CD4-positive, alpha-beta T cell treated with Interleukin-6 at 100 ng/mL for 8 hours (primary cell): Measurements from ENCODE around the gene RABGAP1L.
"Not testable (repeated sequence)": the region's sequence is repeated elsewhere in the genome, so short reads cannot be mapped to it uniquely, and the experiment has no call there.

ENCODE experiments used
- DNase-seq: peaks from one replicate; pipeline ENCODE4 v3.0.0-alpha.2; 2020; ENCODE audit warnings: mixed read lengths, low spot score

RABGAP1L gene

DNA sequence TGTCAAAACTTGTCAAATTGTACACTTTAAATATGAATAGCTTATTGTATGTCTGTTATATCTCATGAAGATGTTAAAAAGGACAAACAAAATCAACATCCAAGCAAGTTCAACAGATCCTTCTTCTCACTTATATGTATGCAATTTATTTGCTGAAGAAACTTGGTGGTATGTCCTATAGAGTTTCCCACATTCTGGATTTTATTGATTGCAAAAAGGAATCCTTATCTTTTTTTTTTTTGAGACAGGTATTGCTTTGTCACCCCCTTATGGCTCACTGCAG, 5.6 kb upstream of the RABGAP1L start:
- DNase-seq, result no peak

DNA sequence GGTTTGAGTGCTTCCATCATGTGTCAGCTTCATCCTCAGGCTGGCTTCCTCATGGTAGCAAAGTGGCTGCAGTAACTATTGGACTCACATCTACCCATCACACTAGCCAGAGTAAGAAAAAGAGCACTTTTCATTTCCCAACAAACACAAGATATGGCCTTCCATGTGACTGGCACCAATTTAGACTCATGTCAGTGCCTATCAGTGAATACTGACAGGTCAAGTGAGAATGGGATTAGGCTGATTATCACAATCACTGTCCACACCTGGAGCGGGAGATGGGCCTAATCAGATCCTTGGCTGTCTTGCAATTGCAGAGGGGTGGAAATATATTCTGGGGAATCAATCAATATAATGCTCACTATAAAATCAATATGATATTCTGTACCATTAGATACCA, 2.9 kb upstream of the RABGAP1L start:
- no peak for DNase-seq

DNA sequence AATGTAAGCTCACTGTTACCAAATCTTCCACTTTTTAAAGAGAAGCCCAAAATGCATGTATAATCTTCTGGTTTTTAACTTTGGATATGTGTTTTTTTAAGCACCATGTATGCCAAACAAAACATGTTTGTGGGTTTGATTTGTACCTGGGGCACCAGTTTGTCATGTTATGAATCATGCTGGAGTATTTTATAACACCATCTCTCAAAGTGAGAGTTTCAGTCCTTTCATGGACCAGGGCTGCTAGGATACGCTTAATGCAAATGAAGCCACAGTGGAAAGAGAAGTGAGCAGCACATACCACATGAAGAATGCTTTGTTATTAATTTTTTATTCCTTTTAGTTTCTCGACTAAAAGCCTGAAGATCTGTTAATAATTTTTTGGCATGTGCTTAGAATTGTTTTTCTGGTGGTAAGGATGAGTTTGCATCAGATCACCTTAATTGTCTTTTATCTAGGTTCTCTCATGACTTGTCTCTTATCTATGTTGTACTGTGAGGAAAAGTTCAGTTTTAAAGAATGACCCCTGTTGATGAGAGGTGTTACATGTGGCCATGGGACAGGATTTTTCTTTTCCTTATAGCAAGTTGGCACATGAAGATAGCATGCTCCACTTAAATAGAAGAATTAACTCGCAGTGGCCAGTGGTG, 2.0 kb upstream of the RABGAP1L start:
- peak; percentile 9 for DNase-seq

DNA sequence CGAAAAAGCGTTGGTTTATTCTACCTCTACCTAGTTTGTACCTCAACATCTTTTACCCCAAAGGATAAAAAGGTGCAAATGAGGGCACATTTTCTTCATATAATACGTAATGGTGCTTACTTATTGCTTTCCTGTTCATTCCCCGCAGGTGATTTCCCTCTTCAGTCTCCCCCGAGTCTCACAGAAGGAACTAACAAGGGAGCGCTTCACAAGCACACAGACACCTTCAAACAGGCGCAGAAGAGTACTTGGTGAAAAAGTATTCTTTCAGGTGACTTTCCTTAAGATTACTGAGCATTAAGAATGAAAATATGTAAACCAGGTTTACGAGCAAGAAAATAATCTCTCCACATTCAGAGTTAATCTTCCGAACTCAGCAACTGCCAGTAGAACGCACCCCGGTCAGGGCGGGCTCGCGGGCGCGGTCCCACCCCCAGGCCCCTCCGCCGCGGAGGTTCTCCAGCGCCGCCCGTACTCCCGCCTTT, 511 bp upstream of the RABGAP1L start:
- peak; percentile 46 for DNase-seq

DNA sequence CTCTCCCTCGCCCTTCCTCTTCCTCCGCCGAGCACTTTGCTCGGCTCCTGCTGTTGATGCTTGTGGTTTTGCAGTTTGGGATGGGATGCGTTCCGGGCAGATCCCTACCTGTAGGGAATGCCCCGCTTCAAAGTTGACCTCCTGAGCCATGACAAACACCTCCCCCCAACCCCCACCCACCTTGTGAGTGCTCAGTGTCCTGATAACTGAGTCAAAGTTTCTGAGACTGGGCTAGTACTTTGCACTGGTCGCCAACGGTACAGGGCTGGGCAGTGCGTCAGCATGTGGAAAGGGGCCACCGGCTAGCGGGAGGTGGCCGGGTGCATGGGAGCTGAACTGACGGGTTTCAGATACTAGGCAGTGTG, 771 bp downstream of the RABGAP1L start:
- DNase-seq, result no peak

DNA sequence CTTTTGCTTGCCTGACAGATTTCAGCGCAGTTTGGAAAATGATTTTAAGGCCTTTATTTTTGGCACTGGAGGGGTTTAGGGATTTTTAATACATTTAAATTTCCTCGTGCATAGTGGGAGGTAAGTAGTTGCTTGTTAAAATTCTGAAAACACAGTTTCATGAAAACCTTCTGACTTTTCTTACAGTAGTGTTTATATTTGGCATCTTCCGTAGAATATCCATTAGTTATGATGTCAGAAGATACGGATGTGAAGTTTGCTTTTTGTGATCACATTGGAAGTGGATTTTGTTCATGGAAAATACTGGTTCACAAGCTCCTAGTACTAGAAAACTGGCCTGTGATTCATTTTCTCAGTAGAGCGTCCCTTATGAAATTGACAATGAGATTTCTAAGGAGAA, 1.3 kb downstream of the RABGAP1L start:
- no peak for DNase-seq

DNA sequence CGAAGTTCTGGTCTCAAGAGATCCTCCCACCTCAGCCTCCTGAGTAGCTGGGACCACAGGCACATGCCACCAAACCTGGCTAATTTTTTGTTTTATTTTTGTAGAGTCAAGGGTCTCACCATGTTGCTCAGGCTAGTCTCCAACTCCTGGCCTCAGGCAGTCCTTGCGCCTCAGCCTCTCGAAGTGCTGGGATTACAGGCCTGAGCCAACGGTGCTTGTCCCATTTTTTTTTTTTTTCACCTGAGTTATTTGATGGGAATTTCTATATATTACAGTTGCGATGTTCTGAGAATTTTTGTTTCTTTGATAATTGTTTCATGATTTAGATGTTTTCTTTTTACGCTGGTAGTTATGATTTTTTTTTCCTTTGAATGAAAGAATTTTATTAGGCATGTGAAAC, 2.5 kb downstream of the RABGAP1L start:
- DNase-seq, result no peak

DNA sequence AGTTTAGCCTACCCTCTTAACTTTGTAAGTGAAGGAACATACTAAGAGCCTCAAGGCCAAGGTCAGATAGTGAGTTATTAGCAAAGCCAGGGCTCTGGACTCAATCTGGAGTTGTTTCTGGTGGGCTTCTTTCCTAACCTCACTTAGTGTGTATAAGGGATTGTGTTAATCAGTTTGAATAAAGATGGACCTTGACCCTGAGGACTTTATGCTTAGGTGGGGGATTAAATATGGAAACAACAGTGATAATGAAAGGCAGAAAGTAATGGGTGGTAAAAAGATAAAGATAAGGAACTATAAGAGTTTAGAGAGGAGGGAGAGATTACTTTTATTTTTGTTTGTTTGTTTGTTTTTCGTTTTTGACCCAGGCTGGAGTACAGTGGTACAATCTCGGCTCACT, 5.5 kb downstream of the RABGAP1L start:
- DNase-seq, result no peak

DNA sequence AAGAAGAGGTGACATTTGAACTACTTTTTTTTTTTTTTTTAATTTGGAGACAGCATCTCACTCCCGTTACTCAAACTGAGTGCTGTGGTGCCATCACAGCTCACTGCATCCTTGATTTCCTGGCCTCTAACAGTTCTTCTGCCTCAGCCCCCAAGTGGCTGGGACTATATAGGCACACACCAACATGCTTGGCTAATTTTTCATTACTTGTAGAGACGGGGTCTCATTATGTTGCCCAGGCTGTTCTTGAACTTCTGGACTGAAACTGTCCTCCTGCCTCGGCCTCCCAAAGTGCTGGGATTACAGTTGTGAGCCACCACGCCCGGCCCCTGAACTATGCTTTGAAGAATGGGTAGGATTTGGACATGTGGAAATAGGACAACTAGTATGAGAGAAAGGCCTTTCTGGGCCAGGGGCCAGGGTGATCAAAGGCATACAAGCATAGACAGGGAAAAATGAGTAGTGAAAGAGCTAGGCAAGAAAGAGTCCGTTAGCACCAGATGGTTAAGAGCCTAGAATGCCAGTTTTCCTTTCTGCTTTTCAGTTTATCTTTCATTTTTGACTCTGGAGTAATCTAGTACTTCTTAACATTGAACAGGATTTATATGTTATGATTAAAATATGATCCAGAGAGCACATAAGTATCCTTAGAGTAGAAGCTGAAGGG, 6.3 kb downstream of the RABGAP1L start:
- DNase-seq, result no peak

DNA sequence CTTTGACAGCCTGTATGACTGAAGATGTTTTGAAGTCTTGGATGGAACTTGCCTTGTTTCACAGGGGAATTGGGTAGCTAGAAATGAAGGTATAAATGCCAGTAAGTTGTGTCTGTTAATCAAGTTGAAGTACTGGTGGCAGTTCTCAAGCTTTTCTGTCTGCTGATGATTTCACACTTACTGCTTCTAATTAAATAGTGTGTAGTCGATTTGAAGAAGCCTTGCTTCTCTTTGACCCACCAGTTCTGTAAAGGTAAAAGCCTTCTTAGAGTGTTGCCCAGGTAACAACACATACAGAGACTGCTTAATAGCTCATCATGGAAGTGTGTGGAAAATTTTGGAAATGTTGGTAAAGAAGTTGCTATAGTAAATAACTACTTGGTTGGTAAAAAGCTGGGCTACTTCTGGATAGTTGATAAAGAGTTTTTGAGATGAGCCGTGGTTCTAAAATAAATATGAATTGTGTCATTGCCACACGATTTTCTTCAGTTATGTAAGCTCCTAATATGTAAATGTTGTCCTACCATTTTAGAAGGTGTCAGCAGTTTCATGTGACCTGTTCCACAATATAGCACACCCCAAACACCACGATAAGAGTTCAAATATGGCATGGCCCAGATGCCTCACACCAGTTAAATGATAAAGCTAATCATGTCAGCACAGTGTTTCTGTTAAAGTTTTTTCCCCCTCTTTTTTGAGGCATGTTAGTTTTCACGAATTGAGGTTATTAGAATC, 7.4 kb downstream of the RABGAP1L start:
- DNase-seq, result no peak

DNA sequence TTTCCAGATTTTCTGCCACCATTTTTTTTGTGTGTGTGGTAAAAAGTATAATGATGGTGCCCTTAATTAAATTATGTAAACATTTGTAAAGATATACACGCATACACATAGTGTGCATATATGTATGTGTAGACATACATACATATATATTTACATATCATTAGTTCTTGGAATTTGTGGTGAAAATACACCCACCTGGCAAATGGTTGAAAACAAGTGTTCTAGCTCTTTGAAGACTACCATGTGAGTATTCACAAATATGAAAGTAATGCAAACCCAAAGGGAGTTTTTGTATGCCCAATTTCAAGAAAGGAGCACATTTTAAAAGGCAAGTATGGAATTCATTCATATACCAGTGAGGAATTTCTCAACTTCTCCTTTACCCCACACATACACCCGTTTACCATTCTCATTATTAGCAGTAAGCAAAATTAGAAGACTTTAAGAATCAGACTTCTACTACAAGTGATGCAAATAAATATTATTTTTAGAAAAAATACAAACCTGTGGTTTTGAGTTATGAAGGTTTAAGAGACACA, 8.0 kb downstream of the RABGAP1L start:
- DNase-seq, result no peak

DNA sequence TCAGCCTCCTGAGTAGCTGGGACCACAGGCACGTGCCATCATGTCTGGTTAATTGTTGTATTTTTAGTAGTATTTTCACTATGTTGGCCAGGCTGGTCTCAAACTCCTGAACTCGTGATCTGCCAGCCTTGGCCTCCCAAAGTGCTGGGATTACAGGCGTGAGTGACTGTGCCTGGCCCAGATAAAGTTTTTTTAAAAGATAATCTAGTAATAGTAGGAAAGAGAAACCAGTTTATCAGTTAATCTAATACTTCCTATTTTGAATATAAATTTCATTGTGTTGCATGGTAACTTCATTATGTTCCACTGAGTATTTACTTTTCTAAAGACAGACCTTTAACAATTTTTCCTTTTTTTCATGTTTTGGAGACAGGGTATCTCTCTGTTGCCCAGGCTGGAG, 10.0 kb downstream of the RABGAP1L start:
- no peak for DNase-seq

DNA sequence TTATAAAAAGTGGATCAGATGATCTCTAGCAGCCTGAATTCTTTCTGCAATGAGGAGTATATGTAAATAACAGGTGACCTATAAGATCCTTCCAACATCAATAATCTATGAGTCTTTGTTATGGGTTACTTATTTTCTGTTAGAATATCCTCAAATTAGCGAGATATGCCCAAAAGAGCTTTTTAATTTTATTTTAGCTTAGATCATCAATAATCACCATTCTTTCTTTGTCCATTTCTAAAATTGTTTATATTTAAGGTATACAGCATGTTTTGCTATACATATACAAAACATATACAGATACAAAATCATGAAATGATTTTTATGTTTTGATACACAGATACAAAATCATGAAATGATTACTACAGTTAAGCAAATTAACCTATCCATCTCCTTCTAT, 11.8 kb downstream of the RABGAP1L start:
- no peak for DNase-seq

DNA sequence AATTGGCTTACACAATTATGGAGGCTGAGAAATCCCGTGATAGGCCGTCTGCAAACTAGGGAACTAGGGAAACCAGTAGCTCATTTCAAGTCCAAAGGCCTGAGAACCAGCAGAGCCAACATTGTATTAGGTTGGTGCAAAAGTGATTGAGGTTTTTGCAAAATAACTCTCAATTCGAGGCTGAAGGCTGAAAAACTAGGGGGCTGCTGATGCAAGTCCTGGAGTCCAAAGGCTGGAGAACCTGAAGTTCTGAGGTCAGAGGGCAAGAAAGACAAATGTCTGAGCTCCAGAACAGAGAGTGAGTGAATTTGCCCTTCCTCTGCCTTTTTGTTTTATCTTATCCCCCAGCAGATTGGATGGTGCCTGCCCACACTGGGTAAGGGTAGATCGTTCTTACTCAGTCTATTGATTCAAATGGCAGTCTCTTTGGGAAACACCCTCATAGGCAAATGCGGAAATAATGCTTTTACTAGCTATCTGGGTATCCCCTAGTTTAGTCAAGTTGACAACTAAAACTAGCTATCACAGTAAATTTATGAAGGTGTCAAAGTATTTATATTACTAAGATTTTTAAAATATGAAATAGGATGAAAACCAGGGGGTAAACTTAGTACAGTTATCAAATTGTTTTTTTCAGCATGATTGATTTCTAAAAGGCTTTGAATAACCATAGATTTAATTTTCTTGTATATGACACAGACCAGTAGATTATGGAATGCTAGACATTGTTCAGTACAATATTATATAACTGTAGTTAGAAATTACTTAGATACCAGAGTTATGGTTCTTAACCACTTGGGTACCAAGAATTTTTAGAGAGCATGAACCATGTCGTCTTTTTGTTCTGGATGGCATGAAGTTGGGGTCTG, 15.4 kb downstream of the RABGAP1L start:
- DNase-seq, result no peak

DNA sequence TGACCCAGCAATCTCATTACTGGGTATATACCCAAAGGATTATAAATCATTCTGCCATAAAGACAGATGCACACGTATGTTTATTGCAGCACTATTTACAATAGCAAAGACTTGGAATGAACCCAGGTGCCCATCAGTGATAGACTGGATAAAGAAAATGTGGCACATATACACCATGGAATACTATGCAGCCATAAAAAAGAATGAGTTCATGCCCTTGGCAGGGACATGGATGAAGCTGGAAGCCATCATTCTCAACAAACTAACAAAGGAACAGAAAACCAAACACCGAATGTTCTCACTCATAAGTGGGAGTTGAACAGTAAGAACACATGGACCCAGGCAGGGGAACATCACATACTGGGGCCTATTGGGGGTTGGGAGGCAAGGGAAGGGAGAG, 19.1 kb downstream of the RABGAP1L start:
- not testable (repeated sequence) for DNase-seq

DNA sequence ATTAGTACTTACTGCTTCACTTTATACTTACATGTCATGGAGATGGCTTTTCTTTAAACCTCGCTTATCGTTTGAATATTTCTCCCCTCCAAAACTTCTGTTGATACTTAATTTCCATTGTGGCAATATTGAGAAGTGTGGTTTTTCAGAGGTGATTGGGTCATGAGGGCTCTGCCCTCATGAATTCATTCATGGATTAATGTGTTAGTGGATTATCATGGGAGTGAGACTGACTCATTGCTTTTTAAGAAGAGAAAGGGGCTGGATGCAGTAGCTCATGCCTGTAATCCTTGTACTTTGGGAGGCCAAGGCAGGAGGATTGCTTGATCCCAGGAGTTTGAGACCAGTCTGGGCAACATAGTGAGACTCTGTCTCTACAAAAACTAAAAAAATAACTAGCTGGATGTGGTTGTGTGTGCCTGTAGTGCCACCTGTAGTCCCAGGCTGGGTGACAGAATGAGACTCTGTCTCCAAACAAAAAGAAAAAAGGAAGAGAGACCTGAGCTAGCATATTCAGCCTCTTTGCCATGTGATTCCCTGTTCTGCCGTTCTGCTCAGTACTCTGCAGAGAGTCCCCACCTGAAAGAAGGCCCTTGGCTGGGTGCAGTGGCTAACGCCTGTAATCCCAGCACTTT, 30.2 kb downstream of the RABGAP1L start:
- DNase-seq, result no peak

DNA sequence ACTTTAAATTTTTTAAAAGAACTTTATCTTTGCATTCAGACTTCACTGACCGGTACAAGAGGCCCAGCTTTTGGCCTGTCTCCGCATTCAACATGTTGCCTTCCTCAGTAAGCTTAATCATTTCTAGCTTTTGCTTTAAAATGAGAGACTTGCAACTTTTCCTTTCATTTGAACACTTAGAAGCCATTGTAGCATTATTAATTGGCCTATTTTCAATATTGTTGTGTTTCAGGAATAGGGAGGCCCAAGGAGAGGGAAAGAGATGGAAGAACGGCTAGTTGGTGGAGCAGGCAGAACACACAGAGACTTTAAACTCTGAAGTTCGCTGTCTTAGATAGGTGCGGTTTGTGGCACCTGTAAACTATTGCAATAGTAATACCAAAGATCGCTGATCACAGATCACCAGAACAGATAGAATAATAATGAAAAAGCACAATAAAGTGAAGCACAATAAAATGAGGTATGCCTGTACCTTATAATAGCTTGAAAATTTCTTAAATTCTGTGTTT, 31.4 kb downstream of the RABGAP1L start:
- DNase-seq, result no peak

DNA sequence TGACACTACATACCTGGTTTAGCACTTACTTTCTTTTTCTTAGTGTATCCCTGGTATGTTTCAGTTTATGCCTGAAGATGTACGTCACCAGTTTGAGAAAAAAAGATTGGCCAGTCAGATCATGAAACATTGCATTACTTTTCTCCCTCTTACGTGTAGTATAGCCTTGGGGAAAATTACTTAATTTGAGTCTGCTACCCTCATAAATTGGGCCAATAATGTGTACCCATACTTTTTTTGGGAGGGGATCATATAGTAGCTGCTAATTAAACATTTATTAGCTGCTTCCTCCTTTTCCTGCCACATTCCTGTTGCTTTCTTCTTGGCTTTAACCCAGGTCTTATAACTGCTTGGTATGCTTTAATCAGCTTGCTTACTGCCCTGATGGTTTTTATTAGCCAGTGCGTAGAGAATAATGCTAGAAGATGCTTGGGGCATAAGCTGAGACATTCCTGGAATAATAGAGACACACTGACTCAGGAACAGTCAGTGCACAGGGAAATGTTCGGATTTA, 32.1 kb downstream of the RABGAP1L start:
- no peak for DNase-seq

DNA sequence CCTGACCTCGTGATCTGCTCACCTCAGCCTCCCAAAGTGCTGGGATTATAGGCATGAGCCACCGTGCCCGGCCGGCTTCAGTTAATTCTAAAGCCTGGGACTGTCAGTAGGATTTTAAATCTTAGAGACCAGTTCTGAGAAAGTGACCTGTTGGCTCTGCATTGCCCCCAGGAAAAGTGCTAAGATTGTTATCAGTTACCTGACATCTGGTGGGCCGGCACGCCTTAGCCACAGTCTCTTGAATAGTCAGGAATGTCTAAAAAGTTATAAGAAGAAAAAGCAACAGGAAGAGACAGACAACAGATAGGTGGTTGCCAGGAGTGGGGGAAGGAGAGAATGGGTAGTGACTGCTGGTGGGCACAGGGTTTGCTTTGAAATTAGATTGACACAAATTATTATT, 35.1 kb downstream of the RABGAP1L start:
- DNase-seq, result no peak

DNA sequence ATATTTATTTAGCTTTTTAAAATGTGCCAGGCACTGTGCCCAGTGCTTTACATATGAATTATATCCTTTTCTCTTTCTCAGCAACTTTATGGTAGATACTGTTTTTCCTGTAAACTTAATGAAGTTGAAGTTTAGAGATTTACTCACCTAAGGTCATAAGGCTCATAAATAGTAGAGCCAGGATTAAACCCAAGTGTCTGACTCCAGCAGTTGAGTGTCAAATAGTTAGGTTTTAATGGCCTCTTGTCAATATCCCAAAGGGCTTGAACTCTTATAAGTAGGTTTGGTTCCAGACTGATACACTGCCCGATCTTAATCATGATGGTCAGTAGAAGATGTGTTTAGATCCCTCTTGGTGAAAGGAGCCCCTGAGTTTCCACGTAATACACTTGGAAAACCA, 37.8 kb downstream of the RABGAP1L start:
- DNase-seq, result no peak

DNA sequence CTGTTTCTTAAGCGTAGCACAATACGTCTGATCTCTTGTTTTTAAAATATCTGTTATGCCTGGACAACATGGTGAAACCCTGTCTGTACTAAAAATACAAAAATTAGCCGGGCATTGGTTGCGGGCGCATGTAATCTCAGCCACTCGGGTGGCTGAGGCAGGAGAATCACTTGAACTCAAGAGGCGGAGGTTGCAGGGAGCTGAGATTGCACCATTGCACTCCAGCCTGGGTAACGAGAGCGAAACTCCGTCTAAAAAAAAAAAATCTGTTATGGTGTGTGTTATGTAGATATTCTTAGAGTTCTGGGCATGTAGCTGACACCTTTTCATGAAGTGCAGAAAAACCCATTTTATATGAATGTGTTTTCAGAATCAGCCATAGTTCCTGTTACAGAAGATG, 38.2 kb downstream of the RABGAP1L start:
- no peak for DNase-seq
